ENCODE measurements around the gene ARHGEF11. TPM values are rescaled to one million over a fixed set of nuclear protein-coding genes. Genes with fewer than 3 reads are reported as not detected.

ARHGEF11 gene
- total and polyA plus RNA-seq, 2 donors (not counting 1 experiment from before 2014, with no cell fraction given), result 1.0 to 4.6 TPM

- Histone ChIP-seq H3K27ac (ENCODE audit: low read length in 2 of 2) (no peak overlapping the region), H3K79me2 (ENCODE audit: control insufficient read depth, insufficient read depth, low read length) (no peaks in the 10 kb centered on the region), H3K9ac (ENCODE audit: low read length) (no peak overlapping the region), H3K27me3 (replicated peaks in 1 of 4; ENCODE audit: control extremely low read depth in 1 of 4, control insufficient read depth in 3 of 4, insufficient read depth in 4 of 4, low read length in 3 of 4) (peaks cover 0 to 6% (median 0%) of the 10 kb centered on the region in 4 experiments), H4K20me1 (ENCODE audit: control insufficient read depth, insufficient read depth, low read length, poor library complexity, severe bottlenecking) (no peaks in the 10 kb centered on the region), H3K4me2 (replicated peaks; ENCODE audit: low read depth, low read length, poor library complexity, severe bottlenecking) (no peak overlapping the region), H3K36me3 (replicated peaks in 1 of 2; ENCODE audit: control extremely low read depth in 1 of 2, control insufficient read depth in 1 of 2, extremely low read depth in 1 of 2, insufficient read depth in 2 of 2, low read length in 1 of 2) (peaks cover 0 to 3% of the 10 kb centered on the region in 2 experiments), H2AFZ (ENCODE audit: insufficient read depth, low read depth, low read length, poor library complexity, severe bottlenecking) (no peak overlapping the region), H3K4me1 (ENCODE audit: control insufficient read depth in 2 of 2, insufficient read depth in 2 of 2, low read length in 2 of 2) (peaks cover 16 to 19% of the 10 kb centered on the region in 2 donors), H3K4me3 (ENCODE audit: control extremely low read depth in 1 of 5, extremely low read depth in 1 of 5, insufficient read depth in 1 of 5, low read depth in 2 of 5, low read length in 4 of 5) (no peak overlapping the region), H3K9me3 (ENCODE audit: control extremely low read depth in 1 of 3, control insufficient read depth in 2 of 3, insufficient read depth in 1 of 3, low read length in 2 of 3) (peaks cover 0 to 12% (median 9%) of the 10 kb centered on the region in 3 donors)
- Mint-ChIP-seq H3K4me3 (no peak overlapping the region), H3K9me3 (ENCODE audit: insufficient read depth) (no peaks in the 10 kb centered on the region), H3K27ac (no peak overlapping the region), H3K4me1 (peaks cover 27% of the 10 kb centered on the region), H3K27me3 (no peaks in the 10 kb centered on the region)
- peak; percentile 33 for TF ChIP-seq CTCF (IDR thresholded peaks at IDR 0.05)
- TF ChIP-seq EZH2 (IDR thresholded peaks at IDR 0.05; ENCODE audit: borderline replicate concordance, insufficient read depth, low read depth, low read length, poor library complexity, severe bottlenecking), result no peak
- ChIA-PET POLR2A (no interaction called here), CTCF (no interaction called here)
- DNase-seq (peak; percentile 23), ATAC-seq (ENCODE audit: low read depth) (no peak)
- WGBS (ENCODE audit: insufficient coverage), result 71% methylated on average over 1 of the region's 4 CpGs
- intact Hi-C loops (cut with micrococcal nuclease), result no loop called here
These were observed 83.8 kb downstream of the ARHGEF11 start for GRCh38 chr1:156961709-156962108.

GRCh38 chr1:156959925-156960324 is 85.6 kb downstream of the ARHGEF11 start:
- TF ChIP-seq EZH2 (IDR thresholded peaks at IDR 0.05; ENCODE audit: borderline replicate concordance, insufficient read depth, low read depth, low read length, poor library complexity, severe bottlenecking) (no peak), CTCF (IDR thresholded peaks at IDR 0.05) (no peak)

More at GRCh38 chr1:156959925-156960324, 85.6 kb downstream of the ARHGEF11 start:
- peaks cover 0 to 12% (median 9%) of the 10 kb centered on the region in 3 donors for H3K9me3 ChIP-seq (ENCODE audit: control extremely low read depth in 1 of 3, control insufficient read depth in 2 of 3, insufficient read depth in 1 of 3, low read length in 2 of 3)
- ATAC-seq (ENCODE audit: low read depth), result no peak
- WGBS (ENCODE audit: insufficient coverage), result 89% methylated on average over 6 of the region's 6 CpGs
- Mint-ChIP-seq H3K9me3 (ENCODE audit: insufficient read depth) (no peaks in the 10 kb centered on the region), H3K4me3 (no peak overlapping the region), H3K27ac (peak overlapping the region; percentile 37), H3K4me1 (peaks cover 27% of the 10 kb centered on the region), H3K27me3 (no peaks in the 10 kb centered on the region)
- no peak overlapping the region for H3K4me3 ChIP-seq (ENCODE audit: control extremely low read depth in 1 of 5, extremely low read depth in 1 of 5, insufficient read depth in 1 of 5, low read depth in 2 of 5, low read length in 4 of 5)
- ChIA-PET CTCF (no interaction called here), POLR2A (no interaction called here)
- peaks cover 0 to 5% (median 0%) of the 10 kb centered on the region in 4 experiments for H3K27me3 ChIP-seq (replicated peaks in 1 of 4; ENCODE audit: control extremely low read depth in 1 of 4, control insufficient read depth in 3 of 4, insufficient read depth in 4 of 4, low read length in 3 of 4)
- DNase-seq, result no peak
- H3K9ac ChIP-seq (ENCODE audit: low read length), result no peak overlapping the region
- peaks cover 16 to 19% of the 10 kb centered on the region in 2 donors for H3K4me1 ChIP-seq (ENCODE audit: control insufficient read depth in 2 of 2, insufficient read depth in 2 of 2, low read length in 2 of 2)
- no peak overlapping the region for H2AFZ ChIP-seq (ENCODE audit: insufficient read depth, low read depth, low read length, poor library complexity, severe bottlenecking)
- no peaks in the 10 kb centered on the region for H3K79me2 ChIP-seq (ENCODE audit: control insufficient read depth, insufficient read depth, low read length)
- H3K4me2 ChIP-seq (replicated peaks; ENCODE audit: low read depth, low read length, poor library complexity, severe bottlenecking), result no peak overlapping the region
- no peak overlapping the region for H3K27ac ChIP-seq (ENCODE audit: low read length in 2 of 2)
- intact Hi-C loops (cut with micrococcal nuclease), result no loop called here
- peaks cover 0 to 3% of the 10 kb centered on the region in 2 experiments for H3K36me3 ChIP-seq (replicated peaks in 1 of 2; ENCODE audit: control extremely low read depth in 1 of 2, control insufficient read depth in 1 of 2, extremely low read depth in 1 of 2, insufficient read depth in 2 of 2, low read length in 1 of 2)
- no peaks in the 10 kb centered on the region for H4K20me1 ChIP-seq (ENCODE audit: control insufficient read depth, insufficient read depth, low read length, poor library complexity, severe bottlenecking)

Measured in B cell (primary cell).